Activated T-helper 1 cell treated with Interleukin-2 at 50 U/mL for 16 hours (primary cell): Measurements from ENCODE around the gene PRDM2.

Experiments used
- DNase-seq: peaks from one replicate; pipeline ENCODE4 v3.0.0-alpha.2; 2020; ENCODE audit warnings: low read depth

Gene PRDM2

DNA sequence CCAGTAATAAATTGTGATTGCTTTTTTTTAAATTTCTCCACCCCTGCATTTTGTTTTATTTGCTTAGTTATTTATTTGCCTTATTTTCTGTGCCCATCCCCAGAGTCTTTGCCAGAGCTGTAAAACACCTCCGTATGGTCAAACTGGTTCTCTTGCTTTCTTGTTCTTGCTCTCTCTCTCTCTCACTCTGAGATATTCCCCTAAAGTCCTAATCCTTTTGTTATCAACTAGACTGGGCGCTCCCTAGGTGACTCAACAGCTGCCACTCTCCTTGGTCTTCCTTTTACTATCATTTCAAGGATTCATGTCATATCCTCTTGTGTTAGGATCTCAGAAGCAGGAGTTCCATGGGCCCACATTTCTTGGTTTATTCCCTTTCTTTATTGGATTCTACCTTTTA lies 160.0 kb downstream of the PRDM2 start:
- no peak for DNase-seq

GRCh38 chr1:13864760-13865159 lies 164.8 kb downstream of the PRDM2 start:
- no peak for DNase-seq

GRCh38 chr1:13865851-13866250 lies 165.9 kb downstream of the PRDM2 start:
- no peak for DNase-seq

- no peak for DNase-seq
Measured at GRCh38 chr1:13867603-13868002, 167.6 kb downstream of the PRDM2 start.

GRCh38 chr1:13869172-13869797 lies 169.3 kb downstream of the PRDM2 start:
- no peak for DNase-seq

GRCh38 chr1:13871413-13871812 lies 171.4 kb downstream of the PRDM2 start:
- DNase-seq, result no peak

DNA sequence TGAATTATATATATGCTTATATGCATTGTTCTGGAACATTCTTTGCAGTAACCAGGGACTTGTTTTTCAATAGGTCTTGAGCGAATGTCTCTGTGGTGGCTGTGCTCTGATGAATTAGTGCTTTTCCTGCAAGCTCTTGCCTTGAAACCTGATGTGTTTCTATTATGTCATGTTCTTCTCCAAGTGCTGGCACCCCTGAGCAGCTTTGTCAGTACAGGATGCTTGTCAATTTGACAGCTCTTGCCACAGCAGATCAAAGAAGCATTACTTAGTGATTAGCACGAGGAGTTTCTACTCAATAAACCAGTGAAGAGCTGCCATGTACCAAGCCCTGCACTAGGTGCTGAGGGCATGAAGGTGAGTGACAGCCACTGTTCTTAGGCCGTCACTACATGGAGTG lies 171.9 kb downstream of the PRDM2 start:
- DNase-seq, result no peak

GRCh38 chr1:13873032-13873431 lies 173.0 kb downstream of the PRDM2 start:
- DNase-seq, result no peak
